Omental fat pad (tissue), 4 donors: ENCODE results near the gene CERK. TPM values are rescaled to one million over a fixed set of nuclear protein-coding genes. Genes with fewer than 3 reads are reported as not detected.

ENCODE experiments used
- ATAC-seq: fragments of 150-250 bp; one replicate; pipeline ENCODE4 v1.9.1; 2016; ENCODE audit warnings: mild to moderate bottlenecking, moderate library complexity; ENCODE audit not compliant: low FRiP score
- DNase-seq: peaks from one replicate; pipeline ENCODE4 v3.0.0-alpha.2; 2019; ENCODE audit warnings: low spot score
- total RNA-seq, 4 donors: library from RNA; depleted of rRNA; stranded (reverse); fragments of >200 nt; gene quantifications; one replicate each; pipeline ENCODE4 v1.1.0, GENCODE V29; 2016
- TF ChIP-seq, protein P1 (sequence below), 3 donors: fragments of 450-650 bp; IDR thresholded peaks; one replicate each; pipeline ENCODE4 v1.5.1; 2016 to 2017; ENCODE audit warnings: antibody characterized with exemption in 3 of 3, mild to moderate bottlenecking in 3 of 3, moderate library complexity in 2 of 3

Gene CERK
- total RNA-seq, 4 donors from 2014 or later: 32.7 to 47.8 (median 39.7) TPM

DNA sequence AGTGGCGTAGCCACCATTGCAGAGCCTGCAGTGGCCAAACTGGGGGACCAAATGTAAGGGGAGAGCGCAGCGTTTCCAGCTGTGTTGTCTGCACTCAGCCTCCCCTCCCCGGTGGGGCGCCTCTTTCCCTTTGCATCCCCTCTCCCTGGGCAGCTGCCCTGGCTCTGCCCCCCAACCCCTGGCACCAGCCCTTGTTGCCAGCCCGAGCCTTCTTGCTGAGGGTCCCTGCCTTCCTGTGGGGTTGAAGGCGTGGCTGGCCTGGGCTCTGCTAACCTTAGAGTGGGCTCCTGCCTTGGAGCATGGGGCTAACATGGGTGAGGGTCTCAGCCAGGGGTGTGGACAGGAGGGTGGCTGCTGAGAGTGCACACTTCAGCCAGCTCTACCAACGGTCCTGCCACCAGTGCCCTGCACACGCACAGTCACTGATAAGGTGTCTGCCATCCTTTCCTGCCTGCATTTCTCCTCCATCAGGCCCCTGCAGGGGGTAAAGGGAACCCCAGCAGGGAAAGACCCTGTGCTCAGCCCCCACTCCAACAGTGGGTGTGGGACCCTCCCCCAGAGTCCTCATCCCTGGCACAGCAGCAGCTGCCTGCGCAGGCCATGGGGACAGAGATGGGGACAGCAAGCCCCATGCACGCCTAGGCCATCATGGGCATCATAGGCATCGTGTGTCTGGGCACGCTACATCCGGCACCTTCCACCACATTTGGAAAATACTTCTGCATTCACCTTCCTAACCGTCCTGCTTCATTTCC is 43.5 kb downstream of the CERK start:
- ATAC-seq (no peak), DNase-seq (no peak)
- TF ChIP-seq, protein P1, sequence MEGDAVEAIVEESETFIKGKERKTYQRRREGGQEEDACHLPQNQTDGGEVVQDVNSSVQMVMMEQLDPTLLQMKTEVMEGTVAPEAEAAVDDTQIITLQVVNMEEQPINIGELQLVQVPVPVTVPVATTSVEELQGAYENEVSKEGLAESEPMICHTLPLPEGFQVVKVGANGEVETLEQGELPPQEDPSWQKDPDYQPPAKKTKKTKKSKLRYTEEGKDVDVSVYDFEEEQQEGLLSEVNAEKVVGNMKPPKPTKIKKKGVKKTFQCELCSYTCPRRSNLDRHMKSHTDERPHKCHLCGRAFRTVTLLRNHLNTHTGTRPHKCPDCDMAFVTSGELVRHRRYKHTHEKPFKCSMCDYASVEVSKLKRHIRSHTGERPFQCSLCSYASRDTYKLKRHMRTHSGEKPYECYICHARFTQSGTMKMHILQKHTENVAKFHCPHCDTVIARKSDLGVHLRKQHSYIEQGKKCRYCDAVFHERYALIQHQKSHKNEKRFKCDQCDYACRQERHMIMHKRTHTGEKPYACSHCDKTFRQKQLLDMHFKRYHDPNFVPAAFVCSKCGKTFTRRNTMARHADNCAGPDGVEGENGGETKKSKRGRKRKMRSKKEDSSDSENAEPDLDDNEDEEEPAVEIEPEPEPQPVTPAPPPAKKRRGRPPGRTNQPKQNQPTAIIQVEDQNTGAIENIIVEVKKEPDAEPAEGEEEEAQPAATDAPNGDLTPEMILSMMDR (IDR thresholded peaks at IDR 0.05): no peak

DNA sequence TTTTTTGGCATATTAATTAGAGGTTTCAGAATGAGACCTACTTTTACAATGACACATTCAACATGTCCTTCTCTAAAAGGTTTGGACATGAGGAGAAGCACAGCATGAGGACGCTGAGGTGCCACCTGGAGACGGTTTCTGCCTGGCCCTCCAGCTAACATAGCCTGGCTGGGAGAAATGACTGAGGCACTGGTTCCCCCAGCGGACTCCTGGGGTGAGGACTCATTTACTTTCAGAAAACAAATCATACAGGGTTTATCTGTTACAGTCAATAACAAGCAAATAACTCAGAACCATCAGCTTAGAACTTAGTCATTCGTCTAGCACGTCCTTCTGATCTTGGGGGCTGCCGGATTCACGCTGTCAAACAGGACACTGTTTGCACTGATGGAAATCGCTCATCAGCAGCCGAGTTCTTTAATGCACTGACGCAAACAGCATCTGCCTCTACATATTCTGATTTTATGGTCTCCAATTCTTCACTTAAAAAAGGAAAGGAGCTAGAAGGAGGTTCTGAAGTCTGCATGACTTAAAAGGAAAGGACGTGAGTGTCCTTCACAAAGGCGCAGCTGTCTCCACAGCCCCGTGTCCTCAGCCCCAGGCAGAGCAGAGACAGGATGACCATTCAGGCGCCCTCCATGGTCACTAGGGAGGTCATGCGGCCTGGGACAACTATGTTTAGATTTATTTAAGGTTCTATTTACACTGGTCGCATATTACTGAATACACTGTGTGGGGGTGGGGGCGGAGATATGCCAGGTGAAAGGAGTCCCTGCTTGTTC is 44.2 kb downstream of the CERK start:
- ATAC-seq: no peak
- TF ChIP-seq, protein P1 (IDR thresholded peaks at IDR 0.05): no peak
- DNase-seq: no peak

DNA sequence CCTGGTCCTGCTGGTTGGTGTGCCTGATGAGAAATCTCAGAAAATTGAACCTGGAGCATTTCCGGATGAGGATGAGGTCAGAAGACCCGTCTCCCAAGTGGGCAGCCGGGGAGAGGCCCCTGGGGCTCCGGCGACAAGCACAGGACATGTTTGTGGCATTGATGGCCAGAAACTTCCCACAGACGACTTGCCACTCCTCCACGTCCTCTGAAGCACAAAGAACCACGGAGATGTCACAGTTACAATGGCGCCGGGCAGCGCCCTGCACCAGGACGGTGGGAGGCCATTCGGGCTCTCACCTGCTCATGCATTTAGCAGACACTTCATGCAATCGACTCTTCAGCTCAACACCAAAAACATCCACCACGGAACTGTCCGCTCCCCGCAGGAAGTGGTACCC is 46.5 kb downstream of the CERK start:
- TF ChIP-seq, protein P1 (IDR thresholded peaks at IDR 0.05): no peak
- no peak for DNase-seq
- ATAC-seq: no peak

DNA sequence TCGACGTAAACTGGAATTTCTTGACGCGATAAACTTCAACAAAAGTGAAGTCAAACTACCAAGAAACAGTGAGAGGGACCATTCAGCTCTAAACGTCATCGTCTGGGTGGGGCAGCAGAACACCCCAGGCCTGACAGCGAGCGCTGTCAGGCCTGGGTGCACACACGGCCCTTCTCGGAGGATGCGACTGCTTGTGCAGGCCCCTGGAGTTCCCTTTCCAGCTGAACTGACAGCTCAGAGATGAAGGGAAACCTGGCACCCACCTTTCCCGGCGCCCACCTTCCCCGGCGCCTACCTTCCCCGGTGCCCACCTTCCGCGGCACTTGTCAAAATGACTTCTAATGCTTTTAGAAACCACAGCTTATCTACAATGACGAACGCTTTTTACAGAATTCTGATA is 47.9 kb downstream of the CERK start:
- ATAC-seq (no peak), DNase-seq (no peak)
- TF ChIP-seq, protein P1 (IDR thresholded peaks at IDR 0.05): no peak

DNA sequence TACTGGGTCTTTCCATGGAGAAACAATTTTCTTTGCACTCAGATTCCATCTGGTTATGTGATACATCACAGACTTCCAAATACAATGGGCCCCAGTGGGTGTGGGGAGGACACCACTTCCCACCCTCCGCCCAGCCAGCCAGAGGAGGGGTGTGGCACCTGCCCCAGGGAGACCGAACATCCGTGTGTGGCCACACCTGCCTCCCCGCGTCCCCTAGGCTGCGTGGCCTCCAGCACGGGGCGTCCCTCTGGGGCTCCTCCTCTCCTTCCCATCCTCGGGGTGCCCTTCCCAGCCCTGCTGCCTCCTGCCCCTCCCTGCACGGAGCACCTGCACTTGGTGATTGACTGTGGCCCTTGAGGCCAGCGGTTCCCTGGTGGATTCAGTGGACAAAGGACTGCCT is 49.1 kb downstream of the CERK start:
- no peak for DNase-seq
- TF ChIP-seq, protein P1 (IDR thresholded peaks at IDR 0.05): no peak
- no peak for ATAC-seq

DNA sequence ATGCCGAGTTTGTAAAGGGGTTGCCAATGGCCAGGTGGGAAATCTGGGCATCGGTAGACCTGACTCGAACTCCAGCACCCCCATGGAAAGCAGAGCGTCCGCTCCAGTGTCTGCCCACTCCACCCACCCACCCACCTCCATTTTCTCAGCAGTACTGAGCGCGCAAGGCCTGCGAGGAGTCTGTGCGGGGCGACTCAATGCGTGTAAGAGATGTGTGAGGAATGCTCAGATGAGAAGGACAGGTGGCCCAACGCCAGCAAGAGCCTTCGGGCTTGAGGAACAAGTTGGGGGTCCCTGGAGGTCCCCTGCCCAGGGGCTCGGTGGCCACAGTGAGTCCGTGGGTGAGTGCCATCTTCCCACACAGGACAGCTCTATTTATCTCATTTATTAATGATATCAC is 50.6 kb downstream of the CERK start:
- TF ChIP-seq, protein P1 (IDR thresholded peaks at IDR 0.05): no peak
- DNase-seq (no peak), ATAC-seq (no peak)
